Breast epithelium (tissue), 4 donors: Measurements from ENCODE around the gene TMEM253. TPM values are rescaled to one million over a fixed set of nuclear protein-coding genes. Genes with fewer than 3 reads are reported as not detected.
A peak's percentile ranks its signal among the peaks of the same experiment; 100 is the strongest.

Source experiments
- DNase-seq, 2 donors: peaks; one replicate each; pipeline ENCODE4 v3.0.0-alpha.2; 2019; ENCODE audit warnings: low spot score in 2 of 2
- H3K27ac ChIP-seq, 2 donors: fragments of 200-600 bp; sonication (generic) in 1 of 2; one replicate each; pipeline ENCODE4 v1.5.1; 2016 to 2019; ENCODE audit warnings: mild to moderate bottlenecking in 1 of 2
- H3K27me3 ChIP-seq, 2 donors: fragments of 200-600 bp; sonication (generic) in 1 of 2; one replicate each; pipeline versions ENCODE4 v1.5.1 to v1.6.0; 2017 to 2019; ENCODE audit warnings: control low read depth in 1 of 2, mild to moderate bottlenecking in 1 of 2
- H3K36me3 ChIP-seq: fragments of 200-600 bp; one replicate; pipeline ENCODE4 v1.5.1; 2019
- H3K4me1 ChIP-seq, 2 donors: fragments of 200-600 bp; sonication (generic); one replicate each; pipeline ENCODE4 v1.5.1; 2016 to 2019; ENCODE audit warnings: control low read depth in 1 of 2
- H3K4me3 ChIP-seq, 3 donors: fragments of 200-600 bp; sonication (generic); 1 replicate in 2 of 3; 2 replicates in 1 of 3; pipeline ENCODE4 v1.5.1; 2016 to 2019; ENCODE audit warnings: mild to moderate bottlenecking in 3 of 3, moderate library complexity in 2 of 3
- H3K9me3 ChIP-seq, 2 donors: fragments of 200-600 bp; sonication (generic) in 1 of 2; one replicate each; pipeline ENCODE4 v1.5.1; 2016 to 2019; ENCODE audit warnings: control low read depth in 1 of 2
- CTCF ChIP-seq, 3 donors: fragments of 450-650 bp; IDR thresholded peaks; one replicate each; pipeline ENCODE4 v1.5.1; 2016 to 2017; ENCODE audit warnings: antibody characterized with exemption in 3 of 3, mild to moderate bottlenecking in 3 of 3, moderate library complexity in 3 of 3
- POLR2A ChIP-seq: fragments of 450-650 bp; IDR thresholded peaks from one replicate; pipeline ENCODE4 v1.6.1; 2016; ENCODE audit warnings: antibody characterized with exemption, mild to moderate bottlenecking, moderate library complexity
- POLR2AphosphoS5 ChIP-seq, 3 donors: sonication (generic); formaldehyde crosslinking; IDR thresholded peaks; one replicate each; pipeline ENCODE4 v1.6.1; 2017; ENCODE audit warnings: antibody characterized with exemption in 3 of 3
- intact Hi-C: fragments of 100-400 bp; cut with DNase I; formaldehyde crosslinking; loops from one replicate; pipeline ENCODE4 v1.15.1; 2023; ENCODE audit warnings: low total_unique reads
- total RNA-seq, 3 donors: library from RNA; depleted of rRNA; stranded (reverse); fragments of >200 nt; gene quantifications; one replicate each; pipeline ENCODE4 v1.1.0, GENCODE V29; 2016

TMEM253 gene
- total RNA-seq, 3 donors from 2014 or later = 0.44 to 1.3 (median 0.98) TPM

GRCh38 chr14:21120686-21121085, 19.8 kb downstream of the TMEM253 start:
- H3K4me3 ChIP-seq = no peak overlapping the region
- no peaks in the 10 kb centered on the region for H3K27me3 ChIP-seq
- no peaks in the 10 kb centered on the region for H3K9me3 ChIP-seq
- no peak overlapping the region for H3K27ac ChIP-seq
- TF ChIP-seq CTCF (IDR thresholded peaks at IDR 0.05) (no peak), POLR2A (no peak), POLR2AphosphoS5 (IDR thresholded peaks at IDR 0.05) (no peak)
- intact Hi-C loops = no loop called here
- DNase-seq = no peak
- no peaks in the 10 kb centered on the region for H3K4me1 ChIP-seq
- no peaks in the 10 kb centered on the region for H3K36me3 ChIP-seq

- DNase-seq = no peak
- no peaks in the 10 kb centered on the region for H3K9me3 ChIP-seq
- H3K4me3 ChIP-seq = no peak overlapping the region
- TF ChIP-seq POLR2A (no peak), CTCF (IDR thresholded peaks at IDR 0.05) (no peak), POLR2AphosphoS5 (IDR thresholded peaks at IDR 0.05) (no peak)
- H3K36me3 ChIP-seq = no peaks in the 10 kb centered on the region
- intact Hi-C loops = no loop called here
- no peak overlapping the region for H3K27ac ChIP-seq
- H3K4me1 ChIP-seq = no peaks in the 10 kb centered on the region
- H3K27me3 ChIP-seq = no peaks in the 10 kb centered on the region
These were observed 20.3 kb downstream of the TMEM253 start for GRCh38 chr14:21121122-21121521.

- no peak overlapping the region for H3K4me3 ChIP-seq
- TF ChIP-seq CTCF (IDR thresholded peaks at IDR 0.05) = no peak
These were observed 22.6 kb downstream of the TMEM253 start for GRCh38 chr14:21123429-21123828.

GRCh38 chr14:21133901-21134300, 33.0 kb downstream of the TMEM253 start:
- intact Hi-C loops = no loop called here

More at GRCh38 chr14:21123429-21123828, 22.6 kb downstream of the TMEM253 start:
- intact Hi-C loops = no loop called here
- DNase-seq = no peak
- no peaks in the 10 kb centered on the region for H3K27me3 ChIP-seq
- H3K4me1 ChIP-seq = no peaks in the 10 kb centered on the region
- H3K9me3 ChIP-seq = no peaks in the 10 kb centered on the region
- no peaks in the 10 kb centered on the region for H3K36me3 ChIP-seq
- H3K27ac ChIP-seq = no peak overlapping the region

GRCh38 chr14:21136024-21136423, 35.2 kb downstream of the TMEM253 start:
- Histone ChIP-seq H3K9me3 (no peaks in the 10 kb centered on the region), H3K36me3 (no peaks in the 10 kb centered on the region), H3K27ac (no peak overlapping the region), H3K4me3 (no peak overlapping the region), H3K4me1 (no peaks in the 10 kb centered on the region), H3K27me3 (no peaks in the 10 kb centered on the region)
- TF ChIP-seq CTCF (IDR thresholded peaks at IDR 0.05) = peak; percentile 34 to 46 (median 42)
- no peak for TF ChIP-seq POLR2AphosphoS5 (IDR thresholded peaks at IDR 0.05)
- DNase-seq = no peak
- intact Hi-C loops = no loop called here

More at GRCh38 chr14:21133901-21134300, 33.0 kb downstream of the TMEM253 start:
- no peaks in the 10 kb centered on the region for H3K9me3 ChIP-seq
- no peaks in the 10 kb centered on the region for H3K27me3 ChIP-seq
- no peaks in the 10 kb centered on the region for H3K4me1 ChIP-seq
- H3K36me3 ChIP-seq = no peaks in the 10 kb centered on the region
- no peak for TF ChIP-seq CTCF (IDR thresholded peaks at IDR 0.05)
- no peak for TF ChIP-seq POLR2A
- TF ChIP-seq POLR2AphosphoS5 (IDR thresholded peaks at IDR 0.05) = no peak
- H3K27ac ChIP-seq = no peak overlapping the region
- no peak overlapping the region for H3K4me3 ChIP-seq
- no peak for DNase-seq
